Neural cell (in vitro differentiated cells): ENCODE measurements around the gene ASCC2. TPM values are rescaled to one million over a fixed set of nuclear protein-coding genes. Genes with fewer than 3 reads are reported as not detected.

ENCODE experiments used
- H2AFZ ChIP-seq: fragments of 200-600, 300-800 bp; sonication (generic), shearing (Covaris generic); 2 replicates; pipeline ENCODE4 v1.6.0; 2014; ENCODE audit warnings: low read depth, mild to moderate bottlenecking, antibody characterized with exemption, low read length, moderate library complexity
- H3F3A ChIP-seq: fragments of 200-600 bp; shearing (Covaris generic); 2 replicates; pipeline ENCODE4 v1.6.1; 2016; ENCODE audit warnings: mild to moderate bottlenecking, moderate library complexity, mixed read lengths, antibody characterized with exemption, low read length; ENCODE audit not compliant: insufficient read depth, poor library complexity, severe bottlenecking
- H3K27ac ChIP-seq: fragments of 200-600, 300-800 bp; sonication (generic), shearing (Covaris generic); 2 replicates; pipeline ENCODE4 v1.5.1; 2014; ENCODE audit warnings: mild to moderate bottlenecking, low read length, moderate library complexity
- H3K27me3 ChIP-seq: fragments of 300-800, 200-600 bp; sonication (generic), shearing (Covaris generic); 2 replicates; pipeline ENCODE4 v1.6.0; 2014; ENCODE audit warnings: mild to moderate bottlenecking, low read depth, low read length, moderate library complexity; ENCODE audit not compliant: insufficient read depth
- H3K36me3 ChIP-seq: fragments of 300-800, 200-600 bp; sonication (generic), shearing (Covaris generic); 2 replicates; pipeline ENCODE4 v1.5.1; 2014; ENCODE audit warnings: mild to moderate bottlenecking, antibody characterized with exemption, low read length, moderate library complexity; ENCODE audit not compliant: insufficient read depth
- H3K4me2 ChIP-seq: fragments of 300-800, 200-600 bp; sonication (generic), shearing (Covaris generic); 2 replicates; pipeline ENCODE4 v1.6.0; 2014; ENCODE audit warnings: mild to moderate bottlenecking, low read length
- H3K4me3 ChIP-seq: fragments of 300-800, 200-600 bp; sonication (generic), shearing (Covaris generic); 2 replicates; pipeline ENCODE4 v1.5.1; 2014; ENCODE audit warnings: mild to moderate bottlenecking, low read length, moderate library complexity
- H3K79me2 ChIP-seq: fragments of 200-600 bp; shearing (Covaris generic); replicated peaks from 2 replicates; pipeline ENCODE4 v1.6.0; 2014; ENCODE audit warnings: mild to moderate bottlenecking, low read length, moderate library complexity; ENCODE audit not compliant: insufficient read depth
- H3K9ac ChIP-seq: fragments of 300-800, 200-600 bp; sonication (generic), shearing (Covaris generic); 2 replicates; pipeline ENCODE4 v1.6.1; 2016; ENCODE audit warnings: mild to moderate bottlenecking, low read length, mixed read lengths
- H3K9me2 ChIP-seq: fragments of 200-600 bp; shearing (Covaris generic); 2 replicates; pipeline ENCODE4 v1.6.1; 2016; ENCODE audit warnings: mild to moderate bottlenecking, low read length, mixed read lengths; ENCODE audit not compliant: insufficient read depth
- H3K9me3 ChIP-seq: fragments of 200-600, 300-800 bp; sonication (generic), shearing (Covaris generic); 2 replicates; pipeline ENCODE4 v1.6.1; 2016; ENCODE audit warnings: mild to moderate bottlenecking, mixed run types, low read length, moderate library complexity, mixed read lengths
- H4K20me1 ChIP-seq: fragments of 200-600 bp; shearing (Covaris generic); 2 replicates; pipeline ENCODE4 v1.6.1; 2016; ENCODE audit warnings: mild to moderate bottlenecking, mixed run types; ENCODE audit not compliant: insufficient read depth
- CTCF ChIP-seq: fragments of 450-650 bp; IDR thresholded peaks from 2 replicates; pipeline ENCODE4 v1.5.1; 2014; ENCODE audit warnings: antibody characterized with exemption, mild to moderate bottlenecking, moderate library complexity; ENCODE audit not compliant: poor library complexity, severe bottlenecking
- EP300 ChIP-seq: fragments of 450-650 bp; conservative IDR thresholded peaks from 2 replicates; pipeline ENCODE4 v1.6.1; 2014; ENCODE audit warnings: antibody characterized with exemption, mild to moderate bottlenecking, moderate library complexity; ENCODE audit not compliant: poor library complexity, severe bottlenecking
- EZH2 ChIP-seq: fragments of 200-600, 300-800 bp; shearing (Covaris generic), sonication (generic); IDR thresholded peaks from 2 replicates; pipeline ENCODE4 v1.6.1; 2014; ENCODE audit warnings: antibody characterized with exemption, low read length, borderline replicate concordance, mild to moderate bottlenecking; ENCODE audit not compliant: insufficient read depth, poor library complexity, severe bottlenecking
- MXI1 ChIP-seq: fragments of 450-650 bp; conservative IDR thresholded peaks from 2 replicates; pipeline ENCODE4 v1.6.1; 2014; ENCODE audit warnings: antibody characterized with exemption, mild to moderate bottlenecking; ENCODE audit not compliant: poor library complexity, severe bottlenecking
- POLR2AphosphoS5 ChIP-seq: IDR thresholded peaks from 2 replicates; pipeline ENCODE4 v1.6.1; 2012
- RAD21 ChIP-seq: fragments of 450-650 bp; conservative IDR thresholded peaks from 2 replicates; pipeline ENCODE4 v1.6.1; 2014; ENCODE audit warnings: antibody characterized with exemption, mild to moderate bottlenecking, moderate library complexity
- REST ChIP-seq: IDR thresholded peaks from 2 replicates; pipeline ENCODE4 v1.6.1; 2012; ENCODE audit warnings: borderline replicate concordance
- SMC3 ChIP-seq: fragments of 450-650 bp; conservative IDR thresholded peaks from 2 replicates; pipeline ENCODE4 v1.6.1; 2014; ENCODE audit warnings: antibody characterized with exemption, mild to moderate bottlenecking, moderate library complexity; ENCODE audit not compliant: poor library complexity
- TAF1 ChIP-seq: IDR thresholded peaks from 2 replicates; pipeline ENCODE4 v1.6.1; 2012; ENCODE audit warnings: low read depth
- polyA plus RNA-seq: library from polyadenylated mRNA; depleted of rRNA; stranded (reverse); fragments of >200 nt; gene quantifications from 2 replicates; pipeline ENCODE4 v1.2.3, GENCODE V29; 2014

ASCC2 gene
- polyA plus RNA-seq, 1 donor from 2014 or later: 26.2 TPM

GRCh38 chr22:29883775-29884097 lies 45.7 kb upstream of the ASCC2 start:
- H3K9me2 ChIP-seq: no peaks in the 10 kb centered on the region
- no peaks in the 10 kb centered on the region for H3K36me3 ChIP-seq
- H3K4me3 ChIP-seq: peak overlapping the region; percentile 99
- H3K27me3 ChIP-seq: no peaks in the 10 kb centered on the region
- no peaks in the 10 kb centered on the region for H3F3A ChIP-seq
- peak overlapping the region; percentile 83 for H3K4me2 ChIP-seq
- H3K9ac ChIP-seq: peak overlapping the region; percentile 98
- H3K79me2 ChIP-seq: peaks cover 56% of the 10 kb centered on the region
- no peaks in the 10 kb centered on the region for H3K9me3 ChIP-seq
- TF ChIP-seq EZH2 (no peak), TAF1 (no peak), REST (no peak), MXI1 (no peak), SMC3 (no peak), CTCF (no peak), POLR2AphosphoS5 (no peak), EP300 (no peak)
- peak overlapping the region; percentile 94 for H3K27ac ChIP-seq
- H4K20me1 ChIP-seq: peaks cover 6% of the 10 kb centered on the region
- H2AFZ ChIP-seq: peak overlapping the region; percentile 69

GRCh38 chr22:29883045-29883774 lies 45.1 kb upstream of the ASCC2 start, which contains the start of gene MTMR3:
Gene MTMR3 (plus strand): TSS chr22:29883174. CDS start chr22:29971060, 87,886 bp downstream.
- H3K27ac ChIP-seq: peak within 1 kb of the TSS; percentile 94
- no peaks in the 10 kb centered on the region for H3K27me3 ChIP-seq
- no peaks in the 10 kb centered on the region for H3K9me3 ChIP-seq
- peak within 1 kb of the TSS; percentile 99 for H3K4me3 ChIP-seq
- peak within 1 kb of the TSS; percentile 83 for H3K4me2 ChIP-seq
- H2AFZ ChIP-seq: peak within 1 kb of the TSS; percentile 69
- TF ChIP-seq REST: peak; percentile 66
- TF ChIP-seq SMC3: peak; percentile 60
- TF ChIP-seq POLR2AphosphoS5: peak; percentile 94
- TF ChIP-seq RAD21: peak; percentile 48
- TF ChIP-seq EP300: peak; percentile 22
- TF ChIP-seq MXI1: peak; percentile 55
- TF ChIP-seq CTCF: peak; percentile 62
- TF ChIP-seq TAF1: peak; percentile 78
- TF ChIP-seq EZH2: no peak
- H3F3A ChIP-seq: no peaks in the 10 kb centered on the region
- H3K79me2 ChIP-seq: peaks cover 51% of the 10 kb centered on the region
- peaks cover 6% of the 10 kb centered on the region for H4K20me1 ChIP-seq
- H3K9me2 ChIP-seq: no peaks in the 10 kb centered on the region
- H3K36me3 ChIP-seq: no peaks in the 10 kb centered on the region
- peak within 1 kb of the TSS; percentile 98 for H3K9ac ChIP-seq
